CD14-positive monocyte (primary cell): ENCODE data around the gene TRPC1. TPM values are rescaled to one million over a fixed set of nuclear protein-coding genes. Genes with fewer than 3 reads are reported as not detected.

Experiments
- DNase-seq, 3 donors: peaks; one replicate each; pipeline ENCODE4 v3.0.0-alpha.2; 2011 to 2022
- H2AFZ ChIP-seq: 2 replicates; pipeline ENCODE4 v1.6.0; 2012; ENCODE audit warnings: mild to moderate bottlenecking, low read depth, low read length, inconsistent platforms; ENCODE audit not compliant: insufficient read depth, poor library complexity, severe bottlenecking
- H3K27ac ChIP-seq, 2 donors: 1 replicate in 1 of 2; 2 replicates in 1 of 2; pipeline ENCODE4 v1.5.1; 2012 to 2013; ENCODE audit warnings: low read length in 2 of 2, control low read depth in 1 of 2, inconsistent platforms in 1 of 2, low read depth in 1 of 2, mild to moderate bottlenecking in 1 of 2
- H3K27me3 ChIP-seq, 2 donors: one replicate each; pipeline versions ENCODE4 v1.6.0 to v1.6.1; 2011 to 2013; ENCODE audit warnings: low read length in 2 of 2; ENCODE audit not compliant: control insufficient read depth in 2 of 2, insufficient read depth in 2 of 2
- H3K36me3 ChIP-seq, 2 donors: replicated peaks in 1 of 2; 1 replicate in 1 of 2; 2 replicates in 1 of 2; pipeline versions ENCODE4 v1.5.1 to v1.6.1; 2012 to 2013; ENCODE audit warnings: low read length in 2 of 2, control low read depth in 1 of 2, inconsistent platforms in 1 of 2, mild to moderate bottlenecking in 1 of 2; ENCODE audit not compliant: insufficient read depth in 2 of 2, control insufficient read depth in 1 of 2
- H3K4me1 ChIP-seq, 2 donors: 1 replicate in 1 of 2; 2 replicates in 1 of 2; pipeline versions ENCODE4 v1.5.1 to v1.6.1; 2012 to 2013; ENCODE audit warnings: low read length in 2 of 2, control low read depth in 1 of 2, inconsistent platforms in 1 of 2, mild to moderate bottlenecking in 1 of 2, moderate library complexity in 1 of 2; ENCODE audit not compliant: insufficient read depth in 2 of 2, control insufficient read depth in 1 of 2
- H3K4me2 ChIP-seq: replicated peaks from 2 replicates; pipeline ENCODE3; 2012; ENCODE audit warnings: low read length, moderate library complexity, mild to moderate bottlenecking; ENCODE audit not compliant: poor library complexity, severe bottlenecking; ENCODE audit errors: extremely low read depth
- H3K4me3 ChIP-seq, 3 experiments: fragments of 200-600 bp in 1 of 3; sonication (generic) in 1 of 3; replicated peaks in 1 of 3; 1 replicate in 2 of 3; 2 replicates in 1 of 3; pipeline ENCODE4 v1.5.1; 2011 to 2013; ENCODE audit warnings: low read length in 3 of 3, mild to moderate bottlenecking in 3 of 3, control low read depth in 2 of 3, low read depth in 2 of 3, inconsistent platforms in 1 of 3, moderate library complexity in 1 of 3
- H3K79me2 ChIP-seq: 2 replicates; pipeline ENCODE4 v1.6.0; 2012; ENCODE audit warnings: mild to moderate bottlenecking, control low read depth, inconsistent platforms, low read length, moderate library complexity; ENCODE audit not compliant: insufficient read depth
- H3K9ac ChIP-seq: 2 replicates; pipeline ENCODE4 v1.6.0; 2017; ENCODE audit warnings: low read length, mild to moderate bottlenecking; ENCODE audit not compliant: insufficient read depth, poor library complexity, severe bottlenecking
- H3K9me3 ChIP-seq, 2 donors: replicated peaks in 1 of 2; 1 replicate in 1 of 2; 2 replicates in 1 of 2; pipeline versions ENCODE4 v1.5.1 to v1.6.1; 2012 to 2013; ENCODE audit warnings: low read length in 2 of 2, control low read depth in 1 of 2; ENCODE audit not compliant: control insufficient read depth in 1 of 2, insufficient read depth in 1 of 2
- H4K20me1 ChIP-seq: 2 replicates; pipeline ENCODE4 v1.6.0; 2012; ENCODE audit warnings: mild to moderate bottlenecking, low read length, control low read depth, moderate library complexity; ENCODE audit not compliant: insufficient read depth
- H3K27ac Mint-ChIP-seq, 7 donors: one replicate each; pipeline ENCODE4 v1.8.0; 2020; ENCODE audit warnings: mild to moderate bottlenecking in 7 of 7, mixed read lengths in 7 of 7, moderate library complexity in 6 of 7, inconsistent platforms in 2 of 7
- H3K27me3 Mint-ChIP-seq, 3 donors: one replicate each; pipeline ENCODE4 v1.8.0; 2021 to 2022; ENCODE audit warnings: low read depth in 3 of 3, mild to moderate bottlenecking in 3 of 3, mixed read lengths in 3 of 3, moderate library complexity in 3 of 3, inconsistent platforms in 1 of 3
- H3K36me3 Mint-ChIP-seq, 2 donors: one replicate each; pipeline ENCODE4 v1.8.0; 2020; ENCODE audit warnings: mixed read lengths in 2 of 2, inconsistent platforms in 1 of 2, mild to moderate bottlenecking in 1 of 2
- H3K4me1 Mint-ChIP-seq: one replicate; pipeline ENCODE4 v1.8.0; 2020; ENCODE audit warnings: mild to moderate bottlenecking, mixed read lengths
- H3K4me3 Mint-ChIP-seq, 2 donors: one replicate each; pipeline ENCODE4 v1.8.0; 2020; ENCODE audit warnings: mild to moderate bottlenecking in 2 of 2, mixed read lengths in 2 of 2, moderate library complexity in 1 of 2
- H3K9me3 Mint-ChIP-seq, 7 donors: one replicate each; pipeline ENCODE4 v1.8.0; 2020 to 2022; ENCODE audit warnings: mixed read lengths in 7 of 7, mild to moderate bottlenecking in 6 of 7, moderate library complexity in 6 of 7, inconsistent platforms in 2 of 7
- WGBS: methylation state at CpG from one replicate; pipeline ENCODE4 v1.1.5; 2013; ENCODE audit warnings: missing lambda C conversion rate; ENCODE audit not compliant: insufficient coverage; 5-methylcytosine and 5-hydroxymethylcytosine counted together
- intact Hi-C, 2 donors: fragments of 100-400 bp; cut with micrococcal nuclease; formaldehyde crosslinking; loops; one replicate each; pipeline versions ENCODE4 v1.15.0 to v1.15.1; 2023
- polyA plus RNA-seq, 3 donors: library from polyadenylated mRNA; depleted of rRNA in 1 of 3; unstranded in 2 of 3; stranded (reverse) in 1 of 3; fragments of 300-500 nt in 2 of 3; fragments of >200 nt in 1 of 3; fragmentation: Illumina TruSeq in 2 of 3; gene quantifications; 1 replicate in 2 of 3; 2 replicates in 1 of 3; pipeline ENCODE4 v1.2.3, GENCODE V29; 2012 to 2021
- TF ChIP-seq, protein P1 (sequence below): fragments of 200-600 bp; IDR thresholded peaks from one replicate; pipeline ENCODE4 v1.8.0; 2022; ENCODE audit warnings: antibody characterized with exemption, mild to moderate bottlenecking

The TRPC1 gene
- polyA plus RNA-seq, 3 donors: 0.01 TPM; not detected in 2

DNA sequence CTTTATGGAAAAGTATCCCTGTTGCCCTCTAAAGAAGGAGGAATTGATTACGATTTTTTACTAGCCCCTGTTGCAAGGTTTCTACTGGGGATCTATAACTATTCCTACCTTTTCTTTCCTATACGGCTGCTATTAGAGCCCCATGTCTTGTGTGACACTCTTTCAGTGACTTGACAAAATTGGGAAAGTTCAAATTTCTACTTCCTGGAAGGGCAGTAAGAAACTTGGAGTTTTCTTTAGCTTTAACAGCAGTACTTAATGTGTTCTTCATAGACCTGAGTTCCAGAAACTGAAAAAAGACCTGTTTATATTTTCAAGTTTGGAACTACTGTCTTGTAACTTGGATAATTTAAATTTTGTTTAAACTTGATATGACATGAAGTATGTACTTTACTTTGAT is 54.7 kb downstream of the TRPC1 start:
- Histone ChIP-seq H2AFZ (no peak overlapping the region), H3K36me3 (no peaks in the 10 kb centered on the region), H3K4me3 (no peak overlapping the region), H3K27ac (no peak overlapping the region), H3K27me3 (no peaks in the 10 kb centered on the region), H3K4me2 (no peak overlapping the region), H3K9ac (no peak overlapping the region), H3K9me3 (peaks cover 0 to 4% of the 10 kb centered on the region in 2 donors), H3K4me1 (no peaks in the 10 kb centered on the region), H3K79me2 (no peaks in the 10 kb centered on the region), H4K20me1 (no peaks in the 10 kb centered on the region)
- TF ChIP-seq, protein P1, sequence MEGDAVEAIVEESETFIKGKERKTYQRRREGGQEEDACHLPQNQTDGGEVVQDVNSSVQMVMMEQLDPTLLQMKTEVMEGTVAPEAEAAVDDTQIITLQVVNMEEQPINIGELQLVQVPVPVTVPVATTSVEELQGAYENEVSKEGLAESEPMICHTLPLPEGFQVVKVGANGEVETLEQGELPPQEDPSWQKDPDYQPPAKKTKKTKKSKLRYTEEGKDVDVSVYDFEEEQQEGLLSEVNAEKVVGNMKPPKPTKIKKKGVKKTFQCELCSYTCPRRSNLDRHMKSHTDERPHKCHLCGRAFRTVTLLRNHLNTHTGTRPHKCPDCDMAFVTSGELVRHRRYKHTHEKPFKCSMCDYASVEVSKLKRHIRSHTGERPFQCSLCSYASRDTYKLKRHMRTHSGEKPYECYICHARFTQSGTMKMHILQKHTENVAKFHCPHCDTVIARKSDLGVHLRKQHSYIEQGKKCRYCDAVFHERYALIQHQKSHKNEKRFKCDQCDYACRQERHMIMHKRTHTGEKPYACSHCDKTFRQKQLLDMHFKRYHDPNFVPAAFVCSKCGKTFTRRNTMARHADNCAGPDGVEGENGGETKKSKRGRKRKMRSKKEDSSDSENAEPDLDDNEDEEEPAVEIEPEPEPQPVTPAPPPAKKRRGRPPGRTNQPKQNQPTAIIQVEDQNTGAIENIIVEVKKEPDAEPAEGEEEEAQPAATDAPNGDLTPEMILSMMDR: no peak
- Mint-ChIP-seq H3K27me3 (no peaks in the 10 kb centered on the region), H3K4me3 (no peak overlapping the region), H3K4me1 (no peaks in the 10 kb centered on the region), H3K36me3 (no peaks in the 10 kb centered on the region), H3K27ac (no peak overlapping the region), H3K9me3 (peaks cover 0 to 4% (median 0%) of the 10 kb centered on the region in 7 donors)
- DNase-seq: no peak
- WGBS: no CpG with 5 or more reads among the region's 2 CpGs
- intact Hi-C loops: no loop called here

DNA sequence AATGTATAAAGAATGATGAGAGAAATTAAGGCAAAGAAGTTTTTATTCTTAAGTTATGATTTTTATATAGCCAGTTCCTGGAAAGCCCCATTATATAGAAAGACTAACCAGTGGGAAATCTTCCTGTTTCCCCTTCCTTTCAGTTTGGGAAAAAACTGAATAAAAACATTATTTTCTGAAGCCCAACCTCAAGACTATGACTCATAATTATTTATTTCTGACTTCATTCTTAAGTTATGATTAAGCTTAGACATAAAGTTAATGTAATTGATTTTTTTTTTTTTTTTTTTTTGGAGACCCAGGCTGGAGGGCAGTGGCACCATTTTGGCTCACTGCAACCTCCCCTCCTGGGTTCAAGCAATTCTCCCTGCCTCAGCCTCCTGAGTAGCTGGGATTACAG is 55.8 kb downstream of the TRPC1 start:
- no peak for DNase-seq
- H3K4me3 ChIP-seq: no peak overlapping the region
- no peak overlapping the region for H3K4me2 ChIP-seq
- H3K36me3 ChIP-seq: no peaks in the 10 kb centered on the region
- no peak overlapping the region for H3K27ac Mint-ChIP-seq
- peaks cover 0 to 4% (median 0%) of the 10 kb centered on the region in 7 donors for H3K9me3 Mint-ChIP-seq
- no peak overlapping the region for H3K9ac ChIP-seq
- no peaks in the 10 kb centered on the region for H3K27me3 ChIP-seq
- H3K27me3 Mint-ChIP-seq: no peaks in the 10 kb centered on the region
- H3K27ac ChIP-seq: no peak overlapping the region
- H3K4me1 ChIP-seq: no peaks in the 10 kb centered on the region
- H3K4me3 Mint-ChIP-seq: no peak overlapping the region
- H3K36me3 Mint-ChIP-seq: no peaks in the 10 kb centered on the region
- H4K20me1 ChIP-seq: no peaks in the 10 kb centered on the region
- H3K79me2 ChIP-seq: no peaks in the 10 kb centered on the region
- intact Hi-C loops: no loop called here
- H2AFZ ChIP-seq: no peak overlapping the region
- H3K4me1 Mint-ChIP-seq: no peaks in the 10 kb centered on the region
- TF ChIP-seq, protein P1: no peak
- peaks cover 0 to 4% of the 10 kb centered on the region in 2 donors for H3K9me3 ChIP-seq
